Measurements from ENCODE around the gene PAXX. TPM values are rescaled to one million over a fixed set of nuclear protein-coding genes. Genes with fewer than 3 reads are reported as not detected.

The PAXX gene
- total RNA-seq, 1 experiment from 2014 or later = 89.0 TPM

DNA sequence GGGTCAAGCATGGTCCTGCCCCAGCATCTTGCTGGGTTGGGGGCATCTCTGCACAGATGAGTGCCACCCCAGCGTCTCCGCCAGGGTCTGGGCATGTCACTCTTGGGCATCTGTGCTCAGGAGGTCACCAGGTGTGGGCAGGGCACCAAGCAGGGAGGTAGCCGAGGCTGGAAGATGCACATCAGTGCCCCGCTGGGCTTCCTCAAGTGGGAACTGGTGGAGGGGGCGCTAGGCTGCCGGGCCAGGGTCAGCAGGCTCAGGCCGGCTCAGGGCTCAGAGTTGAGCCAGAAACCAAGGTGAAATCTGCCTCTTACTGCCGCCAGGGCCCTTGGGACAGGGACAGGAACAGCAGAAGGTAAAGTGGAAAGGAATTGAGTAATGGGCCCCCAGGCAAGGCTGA is 43.7 kb downstream of the PAXX start:
- RAD21 ChIA-PET (ENCODE audit: low non-redundant PET in 1 of 2, low total read pairs in 2 of 2, uncharacterized antibody in 2 of 2, unreplicated experiment in 2 of 2) = interaction anchor here (1.5 to 1.9 kb wide), 2 partner anchors 88 kb away, joined by 21 to 25 read pairs; no protein-coding TSS in a partner anchor
- TF ChIP-seq, protein P1, sequence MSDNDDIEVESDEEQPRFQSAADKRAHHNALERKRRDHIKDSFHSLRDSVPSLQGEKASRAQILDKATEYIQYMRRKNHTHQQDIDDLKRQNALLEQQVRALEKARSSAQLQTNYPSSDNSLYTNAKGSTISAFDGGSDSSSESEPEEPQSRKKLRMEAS (IDR thresholded peaks at IDR 0.05) = no peak
- no peak for TF ChIP-seq EGR1 (IDR thresholded peaks at IDR 0.05; ENCODE audit: low read depth)
- no peak for TF ChIP-seq ZNF274 (IDR thresholded peaks at IDR 0.05; ENCODE audit: low read depth, low read length)
- no peak for TF ChIP-seq JUND (IDR thresholded peaks at IDR 0.05)
- no peak for TF ChIP-seq CBX3 (IDR thresholded peaks at IDR 0.05; ENCODE audit: low read depth)
- TF ChIP-seq POLR2AphosphoS5 (IDR thresholded peaks at IDR 0.05; ENCODE audit: low read depth, low read length) = no peak
- no peak for TF ChIP-seq YY1 (IDR thresholded peaks at IDR 0.05; ENCODE audit: extremely low read depth, insufficient replicate concordance, low read depth, low read length)
- TF ChIP-seq ZFX (IDR thresholded peaks at IDR 0.05) = no peak
- TF ChIP-seq, protein P2, sequence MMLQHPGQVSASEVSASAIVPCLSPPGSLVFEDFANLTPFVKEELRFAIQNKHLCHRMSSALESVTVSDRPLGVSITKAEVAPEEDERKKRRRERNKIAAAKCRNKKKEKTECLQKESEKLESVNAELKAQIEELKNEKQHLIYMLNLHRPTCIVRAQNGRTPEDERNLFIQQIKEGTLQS (IDR thresholded peaks at IDR 0.05) = no peak
- no peak for TF ChIP-seq ELF1 (IDR thresholded peaks at IDR 0.05; ENCODE audit: borderline replicate concordance, low read depth)
- no peak overlapping the region for H2AFZ ChIP-seq (ENCODE audit: low read depth, low read length, poor library complexity, severe bottlenecking)
- no peaks in the 10 kb centered on the region for H4K20me1 ChIP-seq (ENCODE audit: insufficient read depth)
- no peaks in the 10 kb centered on the region for H3K27me3 ChIP-seq (ENCODE audit: insufficient read depth, low read length)
- POLR2A ChIA-PET = interaction anchor here (1.4 kb wide), 1 partner anchor 88 kb away, joined by 9 read pairs; no protein-coding TSS in a partner anchor
- no peak overlapping the region for H3K4me2 ChIP-seq (ENCODE audit: low read length)
- H3K9ac ChIP-seq (ENCODE audit: low read length) = no peak overlapping the region
- peaks cover 3 to 7% of the 10 kb centered on the region in 2 experiments; a peak in 2 of 4 replicates for H3K36me3 ChIP-seq (ENCODE audit: control insufficient read depth in 1 of 2, insufficient read depth in 2 of 2, low read length in 2 of 2)
- H3K9me3 ChIP-seq (ENCODE audit: control insufficient read depth in 1 of 2, insufficient read depth in 1 of 2, low read depth in 1 of 2, low read length in 2 of 2) = no peaks in the 10 kb centered on the region
- no peak overlapping the region for H3K4me3 ChIP-seq (replicated peaks in 1 of 2; ENCODE audit: low read depth in 1 of 2, low read length in 2 of 2)
- H3K27ac ChIP-seq (ENCODE audit: low read depth, low read length) = no peak overlapping the region; the same call in 1 of the 2 replicates
- BruUV-seq (replicated peaks) = no TSS peak
- no peaks in the 10 kb centered on the region for H3K9me2 ChIP-seq (ENCODE audit: insufficient read depth)
- DNase-seq (ENCODE audit: low read depth, low spot score) (no peak), ATAC-seq (no peak)
- H3K79me2 ChIP-seq (ENCODE audit: insufficient read depth, low read length) = no peaks in the 10 kb centered on the region
- peaks cover 9 to 20% of the 10 kb centered on the region in 2 experiments; a peak in 3 of 4 replicates for H3K4me1 ChIP-seq (ENCODE audit: control insufficient read depth in 1 of 2, insufficient read depth in 2 of 2, low read length in 2 of 2)
- intact Hi-C loops (cut with micrococcal nuclease) = loop anchor here (1.0 to 5.0 kb wide), 3 partner anchors 88 to 249 kb away; partner anchors contain the start of gene AJM1
- CTCF ChIA-PET = interaction anchor here (0.6 to 4.0 kb wide), 22 partner anchors 9 to 252 kb away, joined by 3 to 109 read pairs (median 6); partner anchors contain the start of genes AJM1, MAN1B1, NPDC1 and SAPCD2

- H3K9ac ChIP-seq (ENCODE audit: low read length) = no peak overlapping the region
- H3K79me2 ChIP-seq (ENCODE audit: insufficient read depth, low read length) = no peaks in the 10 kb centered on the region
- H3K4me1 ChIP-seq (ENCODE audit: control insufficient read depth in 1 of 2, insufficient read depth in 2 of 2, low read length in 2 of 2) = peaks cover 9 to 17% of the 10 kb centered on the region in 2 experiments; a peak in 3 of 4 replicates
- DNase-seq (ENCODE audit: low read depth, low spot score) (no peak), ATAC-seq (no peak)
- H2AFZ ChIP-seq (ENCODE audit: low read depth, low read length, poor library complexity, severe bottlenecking) = no peak overlapping the region
- no peak overlapping the region for H3K4me3 ChIP-seq (replicated peaks in 1 of 2; ENCODE audit: low read depth in 1 of 2, low read length in 2 of 2)
- H3K27ac ChIP-seq (ENCODE audit: low read depth, low read length) = no peak overlapping the region
- H3K36me3 ChIP-seq (ENCODE audit: control insufficient read depth in 1 of 2, insufficient read depth in 2 of 2, low read length in 2 of 2) = peaks cover 3 to 7% of the 10 kb centered on the region in 2 experiments; a peak in 2 of 4 replicates
- H4K20me1 ChIP-seq (ENCODE audit: insufficient read depth) = no peaks in the 10 kb centered on the region
- H3K4me2 ChIP-seq (ENCODE audit: low read length) = no peak overlapping the region
- ChIA-PET CTCF (interaction anchor here (0.9 to 4.0 kb wide), 4 partner anchors 9 to 89 kb away, joined by 3 to 109 read pairs (median 4); partner anchors contain the start of gene NPDC1), RAD21 (ENCODE audit: low non-redundant PET in 1 of 2, low total read pairs in 2 of 2, uncharacterized antibody in 2 of 2, unreplicated experiment in 2 of 2) (no interaction called here), POLR2A (no interaction called here)
- BruUV-seq (replicated peaks) = no TSS peak
- intact Hi-C loops (cut with micrococcal nuclease) = loop anchor here (5.0 kb wide), 1 partner anchor 195 kb away; the partner anchor contains the start of gene AJM1
- H3K9me3 ChIP-seq (ENCODE audit: control insufficient read depth in 1 of 2, insufficient read depth in 1 of 2, low read depth in 1 of 2, low read length in 2 of 2) = no peaks in the 10 kb centered on the region
- H3K27me3 ChIP-seq (ENCODE audit: insufficient read depth, low read length) = no peaks in the 10 kb centered on the region
- no peaks in the 10 kb centered on the region for H3K9me2 ChIP-seq (ENCODE audit: insufficient read depth)
- no peak for TF ChIP-seq CBX3 (IDR thresholded peaks at IDR 0.05; ENCODE audit: low read depth)
- TF ChIP-seq RAD21 (IDR thresholded peaks at IDR 0.05; ENCODE audit: low read depth) = no peak
- TF ChIP-seq EZH2 (IDR thresholded peaks at IDR 0.05) = no peak
- TF ChIP-seq, protein P2 (IDR thresholded peaks at IDR 0.05) = no peak
- TF ChIP-seq ELF1 (IDR thresholded peaks at IDR 0.05; ENCODE audit: borderline replicate concordance, low read depth) = no peak
- no peak for TF ChIP-seq TCF7L2 (IDR thresholded peaks at IDR 0.05; ENCODE audit: borderline replicate concordance, extremely low read depth, insufficient read depth, insufficient read length)
- TF ChIP-seq, protein P3, sequence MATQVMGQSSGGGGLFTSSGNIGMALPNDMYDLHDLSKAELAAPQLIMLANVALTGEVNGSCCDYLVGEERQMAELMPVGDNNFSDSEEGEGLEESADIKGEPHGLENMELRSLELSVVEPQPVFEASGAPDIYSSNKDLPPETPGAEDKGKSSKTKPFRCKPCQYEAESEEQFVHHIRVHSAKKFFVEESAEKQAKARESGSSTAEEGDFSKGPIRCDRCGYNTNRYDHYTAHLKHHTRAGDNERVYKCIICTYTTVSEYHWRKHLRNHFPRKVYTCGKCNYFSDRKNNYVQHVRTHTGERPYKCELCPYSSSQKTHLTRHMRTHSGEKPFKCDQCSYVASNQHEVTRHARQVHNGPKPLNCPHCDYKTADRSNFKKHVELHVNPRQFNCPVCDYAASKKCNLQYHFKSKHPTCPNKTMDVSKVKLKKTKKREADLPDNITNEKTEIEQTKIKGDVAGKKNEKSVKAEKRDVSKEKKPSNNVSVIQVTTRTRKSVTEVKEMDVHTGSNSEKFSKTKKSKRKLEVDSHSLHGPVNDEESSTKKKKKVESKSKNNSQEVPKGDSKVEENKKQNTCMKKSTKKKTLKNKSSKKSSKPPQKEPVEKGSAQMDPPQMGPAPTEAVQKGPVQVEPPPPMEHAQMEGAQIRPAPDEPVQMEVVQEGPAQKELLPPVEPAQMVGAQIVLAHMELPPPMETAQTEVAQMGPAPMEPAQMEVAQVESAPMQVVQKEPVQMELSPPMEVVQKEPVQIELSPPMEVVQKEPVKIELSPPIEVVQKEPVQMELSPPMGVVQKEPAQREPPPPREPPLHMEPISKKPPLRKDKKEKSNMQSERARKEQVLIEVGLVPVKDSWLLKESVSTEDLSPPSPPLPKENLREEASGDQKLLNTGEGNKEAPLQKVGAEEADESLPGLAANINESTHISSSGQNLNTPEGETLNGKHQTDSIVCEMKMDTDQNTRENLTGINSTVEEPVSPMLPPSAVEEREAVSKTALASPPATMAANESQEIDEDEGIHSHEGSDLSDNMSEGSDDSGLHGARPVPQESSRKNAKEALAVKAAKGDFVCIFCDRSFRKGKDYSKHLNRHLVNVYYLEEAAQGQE (IDR thresholded peaks at IDR 0.05; ENCODE audit: low read depth) = no peak
- no peak for TF ChIP-seq SRF (IDR thresholded peaks at IDR 0.05; ENCODE audit: low read depth)
- no peak for TF ChIP-seq EGR1 (IDR thresholded peaks at IDR 0.05; ENCODE audit: low read depth)
- no peak for TF ChIP-seq EZH2phosphoT487 (IDR thresholded peaks at IDR 0.05; ENCODE audit: borderline replicate concordance)
- TF ChIP-seq ZNF274 (IDR thresholded peaks at IDR 0.05; ENCODE audit: low read depth, low read length) = no peak
Observed at GRCh38 chr9:137037035-137037434, 44.8 kb downstream of the PAXX start.

Data from HCT116 (cell line).